Measurements from ENCODE around the gene OTUD7B. TPM values are rescaled to one million over a fixed set of nuclear protein-coding genes. Genes with fewer than 3 reads are reported as not detected.
"Not testable (repeated sequence)": the region's sequence is repeated elsewhere in the genome, so short reads cannot be mapped to it uniquely, and the experiment has no call there.

The OTUD7B gene
- total and polyA plus RNA-seq, 12 donors: 5.7 to 45.7 (median 19.8) TPM

DNA sequence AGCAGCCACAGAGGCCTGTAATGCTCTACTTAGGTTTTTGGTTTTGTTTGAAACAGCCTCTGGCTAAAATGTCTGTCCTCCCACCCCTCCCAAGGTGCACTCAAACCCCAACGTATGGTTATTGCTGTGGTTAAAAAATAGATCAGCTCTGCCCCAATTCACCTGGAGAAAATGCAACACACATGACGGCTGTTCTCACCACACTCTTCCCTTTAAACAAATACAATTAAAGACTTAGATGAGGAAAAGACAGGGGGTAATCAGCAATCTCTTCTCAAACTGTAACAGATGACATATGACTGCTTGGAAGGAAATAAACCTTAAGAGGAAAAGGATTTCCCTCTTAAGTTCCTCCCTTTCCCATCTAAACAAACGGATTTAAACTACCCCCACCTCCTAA lies 67.6 kb downstream of the OTUD7B start:
- 51 to 66% (median 57%) methylated on average over 3 of the region's 3 CpGs for WGBS, 4 donors
- TF ChIP-seq, protein P1, sequence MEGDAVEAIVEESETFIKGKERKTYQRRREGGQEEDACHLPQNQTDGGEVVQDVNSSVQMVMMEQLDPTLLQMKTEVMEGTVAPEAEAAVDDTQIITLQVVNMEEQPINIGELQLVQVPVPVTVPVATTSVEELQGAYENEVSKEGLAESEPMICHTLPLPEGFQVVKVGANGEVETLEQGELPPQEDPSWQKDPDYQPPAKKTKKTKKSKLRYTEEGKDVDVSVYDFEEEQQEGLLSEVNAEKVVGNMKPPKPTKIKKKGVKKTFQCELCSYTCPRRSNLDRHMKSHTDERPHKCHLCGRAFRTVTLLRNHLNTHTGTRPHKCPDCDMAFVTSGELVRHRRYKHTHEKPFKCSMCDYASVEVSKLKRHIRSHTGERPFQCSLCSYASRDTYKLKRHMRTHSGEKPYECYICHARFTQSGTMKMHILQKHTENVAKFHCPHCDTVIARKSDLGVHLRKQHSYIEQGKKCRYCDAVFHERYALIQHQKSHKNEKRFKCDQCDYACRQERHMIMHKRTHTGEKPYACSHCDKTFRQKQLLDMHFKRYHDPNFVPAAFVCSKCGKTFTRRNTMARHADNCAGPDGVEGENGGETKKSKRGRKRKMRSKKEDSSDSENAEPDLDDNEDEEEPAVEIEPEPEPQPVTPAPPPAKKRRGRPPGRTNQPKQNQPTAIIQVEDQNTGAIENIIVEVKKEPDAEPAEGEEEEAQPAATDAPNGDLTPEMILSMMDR (IDR thresholded peaks at IDR 0.05): no peak
- no peak for TF ChIP-seq POLR2A (IDR thresholded peaks at IDR 0.05)
- Histone ChIP-seq H3K27ac (no peak overlapping the region), H3K4me3 (no peak overlapping the region), H3K36me3 (replicated peaks in 1 of 2) (peaks cover 0 to 43% of the 10 kb centered on the region in 2 donors), H3K4me1 (replicated peaks in 1 of 2) (peaks cover 16 to 26% of the 10 kb centered on the region in 2 donors), H3K9me3 (replicated peaks in 1 of 3) (no peaks in the 10 kb centered on the region), H3K27me3 (no peaks in the 10 kb centered on the region)
- intact Hi-C loops (cut with DNase I): no loop called here
- no peak for DNase-seq

DNA sequence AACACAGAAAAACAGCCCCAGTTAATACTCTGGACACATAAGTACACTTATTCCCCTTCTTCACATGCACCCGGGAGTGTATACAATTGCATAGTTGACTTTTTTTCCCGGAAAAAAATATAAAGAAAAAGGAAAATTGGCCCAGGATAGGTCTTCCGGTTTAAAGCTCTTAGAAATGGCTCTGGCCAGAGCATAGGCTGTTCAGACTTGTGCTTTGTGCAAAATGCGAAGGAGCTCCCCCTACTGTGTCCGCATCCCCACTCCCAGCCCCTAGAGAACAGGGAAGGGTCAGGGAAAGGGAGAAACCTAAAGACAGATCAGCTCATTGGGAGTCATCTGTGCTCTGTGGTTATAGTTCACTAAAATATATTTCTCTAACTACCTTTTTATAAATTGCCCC lies 68.3 kb downstream of the OTUD7B start:
- Histone ChIP-seq H3K4me1 (replicated peaks in 1 of 2) (peaks cover 23 to 33% of the 10 kb centered on the region in 2 donors), H3K36me3 (replicated peaks in 1 of 2) (peaks cover 0 to 36% of the 10 kb centered on the region in 2 donors), H3K27ac (peak overlapping the region in 2 of 5 donors; percentile 11 to 19), H3K27me3 (no peaks in the 10 kb centered on the region), H3K9me3 (replicated peaks in 1 of 3) (no peaks in the 10 kb centered on the region), H3K4me3 (no peak overlapping the region)
- WGBS, 4 donors: 34 to 41% (median 36%) methylated on average over 5 of the region's 5 CpGs
- TF ChIP-seq POLR2A (IDR thresholded peaks at IDR 0.05): no peak
- TF ChIP-seq, protein P1 (IDR thresholded peaks at IDR 0.05): peak in 3 of 6 experiments; percentile 8 to 28 (median 14)
- intact Hi-C loops (cut with DNase I): no loop called here
- peak in 2 of 7 donors; percentile 50 to 54 for DNase-seq

DNA sequence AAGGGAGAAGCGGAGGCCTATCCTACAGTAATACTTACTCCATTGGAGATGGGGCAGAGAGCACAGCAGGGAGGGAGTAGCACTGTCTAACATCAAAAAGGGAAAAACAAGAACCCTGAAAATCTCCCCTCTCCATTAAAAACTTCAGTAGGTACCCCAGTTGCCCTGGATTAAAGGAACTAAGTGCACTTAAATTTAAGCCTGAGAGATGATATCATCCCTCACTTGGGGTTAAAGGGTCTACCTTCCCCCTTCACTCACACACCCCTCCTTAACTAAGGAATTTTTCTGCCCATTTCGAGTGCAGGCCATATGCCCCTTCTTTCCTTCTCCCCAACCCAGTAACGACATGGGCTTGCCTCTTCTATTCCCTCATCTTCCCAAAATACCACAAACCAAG lies 70.1 kb downstream of the OTUD7B start:
- intact Hi-C loops (cut with DNase I): no loop called here
- no peak overlapping the region for H3K4me3 ChIP-seq
- DNase-seq: no peak
- H3K27ac ChIP-seq: peak overlapping the region in 3 of 5 donors; percentile 2 to 92 (median 80)
- H3K36me3 ChIP-seq (replicated peaks in 1 of 2): peaks cover 0 to 19% of the 10 kb centered on the region in 2 donors
- no peaks in the 10 kb centered on the region for H3K27me3 ChIP-seq
- 90 to 96% (median 91%) methylated on average over 3 of the region's 3 CpGs for WGBS, 4 donors
- TF ChIP-seq POLR2A (IDR thresholded peaks at IDR 0.05): no peak
- TF ChIP-seq, protein P1 (IDR thresholded peaks at IDR 0.05): no peak
- no peaks in the 10 kb centered on the region for H3K9me3 ChIP-seq (replicated peaks in 1 of 3)
- peaks cover 32 to 46% of the 10 kb centered on the region in 2 donors for H3K4me1 ChIP-seq (replicated peaks in 1 of 2)

DNA sequence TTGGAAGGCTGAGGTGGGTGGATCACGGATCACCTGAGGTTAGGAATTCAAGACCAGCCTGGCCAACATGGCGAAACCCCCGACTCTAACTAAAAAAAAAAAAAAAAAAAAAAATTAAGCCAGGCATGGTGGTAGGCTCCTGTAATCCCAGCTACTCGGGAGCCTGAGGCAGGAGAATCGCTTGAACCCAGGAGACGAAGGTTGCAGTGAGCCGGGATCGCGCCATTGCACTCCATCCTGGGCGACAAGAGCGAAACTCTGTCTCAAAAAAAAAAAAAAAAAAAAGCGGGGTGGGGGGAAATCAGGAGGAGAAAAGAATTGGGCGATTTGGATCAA lies 71.9 kb downstream of the OTUD7B start:
- Histone ChIP-seq H3K27ac (peak overlapping the region; percentile 62 to 92 (median 80)), H3K4me1 (replicated peaks in 1 of 2) (peaks cover 33 to 52% of the 10 kb centered on the region in 2 donors), H3K4me3 (peak overlapping the region in 1 of 4 donors; percentile 42)
- WGBS, 4 donors: 25 to 34% (median 31%) methylated on average over 12 to 13 of the region's 13 CpGs
- H3K27me3 ChIP-seq; H3K9me3 ChIP-seq (replicated peaks in 1 of 3); H3K36me3 ChIP-seq (replicated peaks in 1 of 2); intact Hi-C loops (cut with DNase I); DNase-seq: not testable (repeated sequence)

DNA sequence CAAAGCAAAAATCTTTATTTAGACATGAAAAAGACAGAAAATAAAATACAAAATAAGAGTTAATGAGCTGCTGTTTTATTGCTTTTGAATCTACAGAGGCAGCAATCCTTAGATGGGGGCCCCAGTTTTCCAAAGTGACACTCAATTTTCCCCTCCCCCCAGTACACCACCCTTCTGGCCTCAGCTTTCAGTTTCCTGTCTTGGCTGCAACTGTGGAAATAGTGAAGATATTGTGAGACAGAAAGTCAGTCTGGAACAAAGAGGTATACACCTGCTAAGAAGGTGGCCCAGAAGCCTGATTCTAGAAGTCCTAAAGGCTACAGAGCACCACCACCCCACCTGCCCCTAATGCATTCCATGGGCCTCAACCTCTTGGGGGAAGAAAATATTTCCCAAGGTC lies 72.8 kb downstream of the OTUD7B start:
- H3K36me3 ChIP-seq (replicated peaks in 1 of 2): peaks cover 0 to 5% of the 10 kb centered on the region in 2 donors
- H3K4me1 ChIP-seq (replicated peaks in 1 of 2): peaks cover 33 to 52% of the 10 kb centered on the region in 2 donors
- DNase-seq: peak in 1 of 7 donors; percentile 52
- intact Hi-C loops (cut with DNase I): no loop called here
- H3K9me3 ChIP-seq (replicated peaks in 1 of 3): no peaks in the 10 kb centered on the region
- H3K27me3 ChIP-seq: no peaks in the 10 kb centered on the region
- TF ChIP-seq, protein P1 (IDR thresholded peaks at IDR 0.05): no peak
- TF ChIP-seq POLR2A (IDR thresholded peaks at IDR 0.05): no peak
- peak overlapping the region in 1 of 4 donors; percentile 62 for H3K4me3 ChIP-seq
- H3K27ac ChIP-seq: peak overlapping the region; percentile 19 to 92 (median 61)

Data from adrenal gland (tissue), 12 donors.